MM.1S (cell line): Measurements from ENCODE around the gene HRH2.

Experiments used
- DNase-seq: peaks from one replicate; pipeline ENCODE4 v3.0.0-alpha.2; 2015
- H2AFZ ChIP-seq: fragments of 300-600 bp; sonication (generic); 2 replicates; pipeline ENCODE4 v1.6.0; 2016; ENCODE audit warnings: antibody characterized with exemption, low read length
- H3F3A ChIP-seq: fragments of 300-600 bp; sonication (generic); 2 replicates; pipeline ENCODE4 v1.6.1; 2016; ENCODE audit warnings: mild to moderate bottlenecking, antibody characterized with exemption, low read length, moderate library complexity, mixed read lengths; ENCODE audit not compliant: insufficient read depth
- H3K27ac ChIP-seq: fragments of 300-600 bp; sonication (generic); 2 replicates; pipeline ENCODE4 v1.5.1; 2016; ENCODE audit warnings: mild to moderate bottlenecking, low read length
- H3K27me3 ChIP-seq: fragments of 300-600 bp; sonication (generic); replicated peaks from 2 replicates; pipeline ENCODE4 v1.6.0; 2016; ENCODE audit warnings: low read length; ENCODE audit not compliant: insufficient read depth
- H3K36me3 ChIP-seq: fragments of 300-600 bp; sonication (generic); replicated peaks from 2 replicates; pipeline ENCODE4 v1.6.1; 2016; ENCODE audit warnings: mild to moderate bottlenecking, low read length, mixed read lengths; ENCODE audit not compliant: insufficient read depth
- H3K4me1 ChIP-seq: fragments of 300-600 bp; sonication (generic); 2 replicates; pipeline ENCODE4 v1.6.1; 2016; ENCODE audit warnings: low read length, mixed read lengths
- H3K4me2 ChIP-seq: fragments of 300-600 bp; sonication (generic); 2 replicates; pipeline ENCODE4 v1.6.0; 2016; ENCODE audit warnings: low read depth, low read length
- H3K4me3 ChIP-seq: fragments of 300-600 bp; sonication (generic); 2 replicates; pipeline ENCODE4 v1.5.1; 2016; ENCODE audit warnings: low read length, mixed read lengths
- H3K79me2 ChIP-seq: fragments of 300-600 bp; sonication (generic); 2 replicates; pipeline ENCODE4 v1.6.1; 2016; ENCODE audit warnings: mixed run types, low read length, mixed read lengths
- H3K9ac ChIP-seq: fragments of 300-600 bp; sonication (generic); 2 replicates; pipeline ENCODE4 v1.6.1; 2016; ENCODE audit warnings: low read length, mixed read lengths
- H3K9me2 ChIP-seq: fragments of 300-600 bp; sonication (generic); replicated peaks from 2 replicates; pipeline ENCODE4 v1.6.1; 2016; ENCODE audit warnings: mild to moderate bottlenecking, low read length, mixed read lengths; ENCODE audit not compliant: insufficient read depth
- H3K9me3 ChIP-seq: fragments of 300-600 bp; sonication (generic); replicated peaks from 2 replicates; pipeline ENCODE4 v1.6.1; 2016; ENCODE audit warnings: mild to moderate bottlenecking, low read length, mixed read lengths; ENCODE audit not compliant: insufficient read depth
- H4K20me1 ChIP-seq: fragments of 300-600 bp; sonication (generic); 2 replicates; pipeline ENCODE4 v1.6.1; 2016; ENCODE audit warnings: mild to moderate bottlenecking, low read length, moderate library complexity, mixed read lengths; ENCODE audit not compliant: insufficient read depth
- CTCF ChIP-seq: fragments of 300-600 bp; sonication (generic); IDR thresholded peaks from 2 replicates; pipeline ENCODE4 v1.5.1; 2016; ENCODE audit warnings: antibody characterized with exemption, low read length, mixed read lengths
- EZH2 ChIP-seq: fragments of 300-600 bp; sonication (generic); optimal IDR thresholded peaks from 2 replicates; pipeline ENCODE3; 2017; ENCODE audit warnings: low read depth, mild to moderate bottlenecking, antibody characterized with exemption, low read length, mixed read lengths
- EZH2phosphoT487 ChIP-seq: fragments of 300-600 bp; sonication (generic); IDR thresholded peaks from 2 replicates; pipeline ENCODE4 v1.6.1; 2018; ENCODE audit warnings: antibody characterized with exemption, low read length

The HRH2 gene

GRCh38 chr5:175690586-175690985, 32.7 kb downstream of the HRH2 start:
- Histone ChIP-seq H3K4me1 (no peaks in the 10 kb centered on the region), H3K36me3 (no peaks in the 10 kb centered on the region), H3K9me3 (no peaks in the 10 kb centered on the region), H3K9ac (no peak overlapping the region), H3K4me2 (no peak overlapping the region), H3K4me3 (no peak overlapping the region), H3K9me2 (no peaks in the 10 kb centered on the region), H3K79me2 (peaks cover 90% of the 10 kb centered on the region), H2AFZ (no peak overlapping the region), H3K27me3 (no peaks in the 10 kb centered on the region), H3K27ac (no peak overlapping the region), H4K20me1 (0 out of 2 replicates have a peak, but pooled peaks cover 4% of the 10 kb centered on the region), H3F3A (no peaks in the 10 kb centered on the region)
- no peak for DNase-seq
- no peak for TF ChIP-seq EZH2phosphoT487
- no peak for TF ChIP-seq EZH2
- no peak for TF ChIP-seq CTCF

- no peak overlapping the region for H3K27ac ChIP-seq
- H4K20me1 ChIP-seq: 0 out of 2 replicates have a peak, but pooled peaks cover 2% of the 10 kb centered on the region
- no peaks in the 10 kb centered on the region for H3F3A ChIP-seq
- no peak overlapping the region for H3K4me3 ChIP-seq
- TF ChIP-seq CTCF: no peak
- no peak for TF ChIP-seq EZH2phosphoT487
- TF ChIP-seq EZH2: no peak
- H3K79me2 ChIP-seq: peaks cover 90% of the 10 kb centered on the region
- no peaks in the 10 kb centered on the region for H3K9me3 ChIP-seq
- H3K9me2 ChIP-seq: no peaks in the 10 kb centered on the region
- no peak overlapping the region for H3K9ac ChIP-seq
- no peaks in the 10 kb centered on the region for H3K27me3 ChIP-seq
- H2AFZ ChIP-seq: no peak overlapping the region
- H3K4me1 ChIP-seq: peaks cover 7% of the 10 kb centered on the region; the same call in 1 of the 2 replicates
- H3K4me2 ChIP-seq: no peak overlapping the region
- DNase-seq: no peak
- no peaks in the 10 kb centered on the region for H3K36me3 ChIP-seq
Measured at GRCh38 chr5:175691761-175692160, 33.9 kb downstream of the HRH2 start.

GRCh38 chr5:175692235-175692995, 34.5 kb downstream of the HRH2 start:
- Histone ChIP-seq H3K4me1 (peaks cover 7% of the 10 kb centered on the region; the same call in 1 of the 2 replicates), H3K9ac (no peak overlapping the region), H4K20me1 (0 out of 2 replicates have a peak, but pooled peaks cover 2% of the 10 kb centered on the region), H2AFZ (no peak overlapping the region), H3K4me2 (no peak overlapping the region), H3K79me2 (peaks cover 85% of the 10 kb centered on the region), H3K27me3 (no peaks in the 10 kb centered on the region), H3K27ac (no peak overlapping the region), H3K4me3 (no peak overlapping the region), H3K9me2 (no peaks in the 10 kb centered on the region), H3K36me3 (no peaks in the 10 kb centered on the region), H3F3A (no peaks in the 10 kb centered on the region), H3K9me3 (no peaks in the 10 kb centered on the region)
- DNase-seq: no peak
- no peak for TF ChIP-seq EZH2
- TF ChIP-seq CTCF: no peak
- TF ChIP-seq EZH2phosphoT487: no peak
